ENCODE data around the gene R3HDM4.
A peak's percentile ranks its signal among the peaks of the same experiment; 100 is the strongest.

The R3HDM4 gene

DNA sequence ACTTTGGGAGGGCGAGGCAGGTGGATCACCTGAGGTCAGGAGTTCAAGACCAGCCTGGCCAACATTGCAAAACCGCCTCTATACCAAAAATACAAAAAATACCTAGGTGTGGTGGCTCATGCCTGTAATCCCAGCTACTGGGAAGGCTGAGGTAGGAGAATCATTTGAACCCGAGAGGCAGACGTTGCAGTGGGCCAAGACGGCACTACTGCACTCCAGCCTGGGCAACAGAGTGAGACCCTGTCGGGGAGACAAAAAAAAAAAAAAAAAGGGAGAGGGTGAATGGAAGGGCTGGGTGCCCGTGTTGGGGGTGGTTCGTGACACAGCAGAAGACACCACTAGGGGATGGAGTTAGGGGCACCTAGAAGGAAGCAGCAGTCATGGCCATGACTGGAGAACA, 42.7 kb downstream of the R3HDM4 start:
- H3K27me3 ChIP-seq, result no peaks in the 10 kb centered on the region
- no peaks in the 10 kb centered on the region for H3K9me3 ChIP-seq
- TF ChIP-seq, protein P1, sequence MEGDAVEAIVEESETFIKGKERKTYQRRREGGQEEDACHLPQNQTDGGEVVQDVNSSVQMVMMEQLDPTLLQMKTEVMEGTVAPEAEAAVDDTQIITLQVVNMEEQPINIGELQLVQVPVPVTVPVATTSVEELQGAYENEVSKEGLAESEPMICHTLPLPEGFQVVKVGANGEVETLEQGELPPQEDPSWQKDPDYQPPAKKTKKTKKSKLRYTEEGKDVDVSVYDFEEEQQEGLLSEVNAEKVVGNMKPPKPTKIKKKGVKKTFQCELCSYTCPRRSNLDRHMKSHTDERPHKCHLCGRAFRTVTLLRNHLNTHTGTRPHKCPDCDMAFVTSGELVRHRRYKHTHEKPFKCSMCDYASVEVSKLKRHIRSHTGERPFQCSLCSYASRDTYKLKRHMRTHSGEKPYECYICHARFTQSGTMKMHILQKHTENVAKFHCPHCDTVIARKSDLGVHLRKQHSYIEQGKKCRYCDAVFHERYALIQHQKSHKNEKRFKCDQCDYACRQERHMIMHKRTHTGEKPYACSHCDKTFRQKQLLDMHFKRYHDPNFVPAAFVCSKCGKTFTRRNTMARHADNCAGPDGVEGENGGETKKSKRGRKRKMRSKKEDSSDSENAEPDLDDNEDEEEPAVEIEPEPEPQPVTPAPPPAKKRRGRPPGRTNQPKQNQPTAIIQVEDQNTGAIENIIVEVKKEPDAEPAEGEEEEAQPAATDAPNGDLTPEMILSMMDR (IDR thresholded peaks at IDR 0.05), result no peak
- H3K27ac ChIP-seq, result peak overlapping the region; percentile 62 to 70
- intact Hi-C loops (cut with DNase I; ENCODE audit: low total_unique reads), result no loop called here
- peaks cover 0 to 16% (median 10%) of the 10 kb centered on the region in 4 donors for H3K4me1 ChIP-seq
- peaks cover 30 to 79% (median 53%) of the 10 kb centered on the region in 3 donors for H3K36me3 ChIP-seq
- no peak overlapping the region for H3K4me3 ChIP-seq
- no peak for DNase-seq

DNA sequence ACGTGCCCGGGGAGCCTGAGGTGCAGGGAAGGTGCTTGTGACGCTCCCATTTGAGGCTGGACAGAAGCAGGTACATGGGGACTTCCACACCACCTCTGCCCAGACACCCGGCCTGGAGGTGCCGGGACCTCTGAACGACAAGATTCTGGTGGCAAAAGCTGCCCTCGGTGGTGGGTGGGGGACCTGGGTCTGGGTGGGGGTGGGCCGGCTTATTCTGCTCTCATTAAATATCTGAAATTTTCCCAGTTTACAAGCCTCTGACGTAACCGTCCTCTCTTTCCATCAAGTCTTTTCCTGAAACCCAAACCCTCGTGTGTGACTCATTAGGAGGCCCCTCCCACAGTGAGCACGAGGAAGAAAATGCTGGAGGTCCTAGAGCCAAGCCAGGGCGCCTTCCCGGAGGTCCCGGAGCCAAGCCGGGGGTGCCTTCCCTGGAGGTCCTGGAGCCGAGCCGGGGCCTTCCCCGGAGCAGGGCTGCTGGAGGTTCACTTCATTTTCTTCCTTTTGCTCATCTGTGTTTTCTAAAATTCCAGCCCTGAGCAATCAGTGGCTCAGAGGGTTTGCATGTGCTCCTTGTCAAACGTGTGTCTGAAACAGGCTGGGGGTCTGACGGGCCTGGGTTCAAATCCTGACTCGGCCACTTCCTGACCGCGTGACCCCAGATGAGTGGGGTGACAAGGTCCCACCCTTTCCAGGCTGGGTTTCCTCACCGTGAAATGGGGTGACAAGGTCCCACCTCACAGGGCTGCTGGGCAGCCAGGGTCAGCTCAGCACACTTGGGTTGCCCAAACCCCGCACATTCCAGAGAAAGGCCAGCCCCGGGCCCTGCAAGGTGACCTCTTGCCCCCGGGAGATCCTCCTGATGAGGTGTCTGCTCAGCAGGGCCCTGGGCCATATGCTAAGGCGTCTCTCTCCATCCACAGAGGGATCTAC, 43.5 kb downstream of the R3HDM4 start:
- Histone ChIP-seq H3K4me3 (no peak overlapping the region), H3K4me1 (peaks cover 0 to 16% (median 10%) of the 10 kb centered on the region in 4 donors), H3K9me3 (no peaks in the 10 kb centered on the region), H3K27me3 (no peaks in the 10 kb centered on the region), H3K36me3 (peaks cover 25 to 71% (median 46%) of the 10 kb centered on the region in 3 donors), H3K27ac (peak overlapping the region; percentile 62 to 70)
- TF ChIP-seq, protein P1 (IDR thresholded peaks at IDR 0.05), result no peak
- intact Hi-C loops (cut with DNase I; ENCODE audit: low total_unique reads), result no loop called here
- peak; percentile 85 to 90 for DNase-seq

DNA sequence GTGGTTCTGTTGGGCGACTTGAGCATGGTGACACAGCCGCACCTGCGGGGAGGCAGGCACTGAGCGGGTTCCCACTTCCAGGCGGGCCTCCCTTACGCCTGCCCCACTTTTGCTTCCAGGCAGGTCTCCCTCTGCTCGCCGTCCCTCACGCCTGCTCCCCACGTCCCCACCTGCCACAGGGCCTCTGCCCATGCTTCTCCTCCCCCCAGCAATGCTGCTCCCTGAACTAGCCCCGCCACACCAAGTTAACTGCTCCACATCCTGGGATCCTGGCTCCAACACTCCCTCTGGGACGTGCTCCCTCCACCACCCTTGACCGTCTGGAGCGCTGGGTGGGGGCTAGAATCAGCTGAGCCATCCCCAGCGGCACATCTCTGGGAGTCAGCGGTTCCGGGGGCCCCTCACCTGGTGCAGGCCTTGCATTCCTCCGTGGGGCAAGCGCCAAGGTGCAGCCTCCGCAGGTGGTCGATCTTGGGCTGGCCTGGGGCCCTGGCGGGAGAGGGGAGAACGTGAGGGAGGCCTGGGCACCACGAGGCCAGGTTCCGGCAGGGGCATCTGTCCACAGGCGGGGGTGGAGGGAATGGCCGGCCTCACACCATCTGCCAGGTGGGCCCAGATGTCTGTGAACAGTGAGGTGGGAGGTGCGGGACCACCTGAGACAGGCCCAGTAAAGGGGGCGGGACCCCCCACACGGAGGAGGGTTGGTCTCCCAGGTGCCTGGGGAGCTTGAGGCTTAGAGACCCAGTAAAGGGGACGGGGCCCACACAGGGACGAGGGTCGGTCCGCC, 44.4 kb downstream of the R3HDM4 start:
- peak overlapping the region; percentile 62 to 70 for H3K27ac ChIP-seq
- H3K27me3 ChIP-seq, result no peaks in the 10 kb centered on the region
- H3K9me3 ChIP-seq, result no peaks in the 10 kb centered on the region
- intact Hi-C loops (cut with DNase I; ENCODE audit: low total_unique reads), result no loop called here
- H3K4me1 ChIP-seq, result peaks cover 0 to 18% (median 11%) of the 10 kb centered on the region in 4 donors
- no peak for DNase-seq
- H3K36me3 ChIP-seq, result peaks cover 18 to 63% (median 38%) of the 10 kb centered on the region in 3 donors
- H3K4me3 ChIP-seq, result no peak overlapping the region
- TF ChIP-seq, protein P1 (IDR thresholded peaks at IDR 0.05), result no peak

DNA sequence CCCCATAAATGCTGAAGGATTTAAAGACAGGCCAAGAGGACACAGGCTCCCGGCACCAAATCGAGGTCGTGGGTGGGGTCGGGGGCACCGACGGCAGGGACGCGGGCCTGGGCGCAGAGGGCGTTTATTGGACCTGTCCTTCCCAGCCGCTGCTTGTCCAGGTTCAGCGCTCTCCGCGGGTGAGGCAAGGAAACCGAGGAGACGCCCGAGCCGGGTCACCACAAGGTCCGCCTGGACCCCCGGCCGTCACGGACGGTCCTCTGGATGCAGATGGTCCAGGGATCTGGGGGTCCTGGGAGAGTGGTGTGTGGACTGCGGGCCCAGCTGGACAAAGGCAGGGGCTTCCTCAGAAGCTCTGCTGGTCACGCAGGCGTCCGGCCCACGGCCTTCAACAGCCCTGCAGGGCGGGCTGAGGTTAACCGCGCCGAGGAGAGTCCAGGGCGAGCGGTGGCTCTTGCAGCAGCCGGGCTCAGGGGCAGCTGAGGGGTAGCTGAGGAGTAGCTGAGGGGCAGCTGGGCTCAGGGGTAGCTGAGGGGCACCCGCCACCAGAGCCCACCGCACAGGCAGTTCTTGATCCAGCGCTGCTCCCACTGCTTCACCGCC, 45.1 kb downstream of the R3HDM4 start:
- H3K27ac ChIP-seq, result no peak overlapping the region

More for the DNA sequence above, 45.1 kb downstream of the R3HDM4 start:
- Histone ChIP-seq H3K9me3 (no peaks in the 10 kb centered on the region), H3K4me1 (peaks cover 0 to 20% (median 11%) of the 10 kb centered on the region in 4 donors), H3K4me3 (no peak overlapping the region), H3K27me3 (peaks cover 0 to 1% of the 10 kb centered on the region in 2 donors), H3K36me3 (peaks cover 14 to 58% (median 33%) of the 10 kb centered on the region in 3 donors)
- intact Hi-C loops (cut with DNase I; ENCODE audit: low total_unique reads), result no loop called here
- TF ChIP-seq, protein P1 (IDR thresholded peaks at IDR 0.05), result no peak
- DNase-seq, result no peak

All from tibial artery (tissue), 4 donors.